H1 (cell line): ENCODE data around the gene LCN2. TPM values are rescaled to one million over a fixed set of nuclear protein-coding genes. Genes with fewer than 3 reads are reported as not detected.

Experiments
- ATF2 ChIP-seq: IDR thresholded peaks from 2 replicates; pipeline ENCODE4 v1.6.1; 2012; ENCODE audit warnings: low read length, inconsistent platforms
- BCL11A ChIP-seq, 2 experiments: IDR thresholded peaks; one replicate each; pipeline ENCODE4 v1.6.1; 2011; ENCODE audit warnings: low read depth in 2 of 2, low read length in 2 of 2, mild to moderate bottlenecking in 2 of 2
- BRCA1 ChIP-seq: IDR thresholded peaks from 2 replicates; pipeline ENCODE4 v1.6.1; 2012; ENCODE audit warnings: low read depth, low read length, improper control_type of control experiment
- CTBP2 ChIP-seq: IDR thresholded peaks from 2 replicates; pipeline ENCODE4 v1.7.0; 2011; ENCODE audit warnings: borderline replicate concordance, mild to moderate bottlenecking, moderate library complexity, mixed read lengths, low read length; ENCODE audit not compliant: insufficient read depth, insufficient read length
- EP300 ChIP-seq, 2 experiments: IDR thresholded peaks; 1 replicate in 1 of 2; 2 replicates in 1 of 2; pipeline ENCODE4 v1.6.1; 2011 to 2012; ENCODE audit warnings: low read depth in 2 of 2, low read length in 2 of 2, mild to moderate bottlenecking in 2 of 2, borderline replicate concordance in 1 of 2, inconsistent platforms in 1 of 2, moderate library complexity in 1 of 2
- EZH2 ChIP-seq: fragments of 200-600 bp; sonication (generic); IDR thresholded peaks from 2 replicates; pipeline ENCODE4 v1.7.1; 2012; ENCODE audit warnings: low read depth, mild to moderate bottlenecking, moderate library complexity, low read length, inconsistent platforms; ENCODE audit not compliant: severe bottlenecking
- GTF2F1 ChIP-seq: IDR thresholded peaks from 2 replicates; pipeline ENCODE4 v1.6.1; 2012; ENCODE audit warnings: low read depth, low read length, improper control_type of control experiment, borderline replicate concordance
- MAFK ChIP-seq: IDR thresholded peaks from 2 replicates; pipeline ENCODE4 v1.6.1; 2012; ENCODE audit warnings: low read depth, mild to moderate bottlenecking, improper control_type of control experiment, low read length
- NRF1 ChIP-seq: IDR thresholded peaks from 2 replicates; pipeline ENCODE4 v1.6.1; 2011; ENCODE audit warnings: mild to moderate bottlenecking, low read depth, low read length, improper control_type of control experiment
- PHF8 ChIP-seq: fragments of 200-600 bp; sonication (generic); conservative IDR thresholded peaks from 2 replicates; pipeline ENCODE4 v1.7.1; 2012; ENCODE audit warnings: low read depth, mild to moderate bottlenecking, inconsistent platforms, low read length, moderate library complexity
- RAD21 ChIP-seq, 2 experiments: IDR thresholded peaks in 1 of 2; conservative IDR thresholded peaks in 1 of 2; 2 replicates each; pipeline ENCODE4 v1.6.1; 2011; ENCODE audit warnings: low read depth in 2 of 2, low read length in 2 of 2, improper control_type of control experiment in 1 of 2, inconsistent platforms in 1 of 2, mild to moderate bottlenecking in 1 of 2, moderate library complexity in 1 of 2
- RBBP5 ChIP-seq: IDR thresholded peaks from 2 replicates; pipeline ENCODE4 v1.7.1; 2012; ENCODE audit warnings: low read depth, mild to moderate bottlenecking, inconsistent platforms, low read length, moderate library complexity, borderline replicate concordance
- RFX5 ChIP-seq: IDR thresholded peaks from 2 replicates; pipeline ENCODE4 v1.6.1; 2011; ENCODE audit warnings: low read depth, low read length, improper control_type of control experiment, borderline replicate concordance
- RNF2 ChIP-seq: fragments of 200-900, 300-1000 bp; sonication (generic); IDR thresholded peaks from 2 replicates; pipeline ENCODE4 v1.7.1; 2016; ENCODE audit warnings: borderline replicate concordance, low read depth, mild to moderate bottlenecking, antibody characterized with exemption, low read length; ENCODE audit not compliant: poor library complexity, severe bottlenecking; ENCODE audit errors: missing control alignments
- SAP30 ChIP-seq: fragments of 300-600 bp; sonication (generic); IDR thresholded peaks from 2 replicates; pipeline ENCODE4 v1.7.1; 2012; ENCODE audit warnings: low read length, moderate library complexity, mild to moderate bottlenecking, inconsistent platforms; ENCODE audit not compliant: insufficient read depth, insufficient replicate concordance
- SIRT6 ChIP-seq: IDR thresholded peaks from one replicate; pipeline ENCODE4 v1.7.1; 2012; ENCODE audit warnings: low read length, inconsistent platforms
- SP1 ChIP-seq: IDR thresholded peaks from 2 replicates; pipeline ENCODE4 v1.6.1; 2011; ENCODE audit warnings: low read depth, low read length
- TAF1 ChIP-seq: IDR thresholded peaks from 2 replicates; pipeline ENCODE4 v1.6.1; 2011; ENCODE audit warnings: mild to moderate bottlenecking, low read depth, low read length
- TAF7 ChIP-seq: optimal IDR thresholded peaks from 2 replicates; pipeline ENCODE3; 2011; ENCODE audit warnings: low read depth, mild to moderate bottlenecking, inconsistent platforms, low read length, moderate library complexity, borderline replicate concordance
- TBP ChIP-seq: IDR thresholded peaks from 2 replicates; pipeline ENCODE4 v1.6.1; 2011; ENCODE audit warnings: low read depth, low read length, improper control_type of control experiment
- TEAD4 ChIP-seq: IDR thresholded peaks from 2 replicates; pipeline ENCODE4 v1.6.1; 2012; ENCODE audit warnings: low read depth, low read length, inconsistent platforms, mixed read lengths
- polyA plus RNA-seq, 7 experiments: library from polyadenylated mRNA; depleted of rRNA in 3 of 7; stranded (reverse) in 5 of 7; unstranded in 2 of 7; fragments of >200 nt in 5 of 7; fragments of 200-250 nt in 2 of 7; gene quantifications; 1 replicate in 5 of 7; 2 replicates in 1 of 7; 4 replicates in 1 of 7; pipeline versions ENCODE4 v1.2.1 to v1.2.3, GENCODE V29; 2011 to 2013; ENCODE audit warnings: missing spikeins in 2 of 7, mixed read lengths in 2 of 7
- total RNA-seq: library from RNA; stranded (reverse); fragmentation: NEBNext Ultra II Directional; extraction: Animal tissue kit (Norgen Biotek cat#: 25700); gene quantifications from 2 replicates; pipeline ENCODE4 v1.2.1, GENCODE V29; 2021

LCN2 gene
- total and polyA plus RNA-seq, 2 of the 8 experiments (the other 6 are each of a cell fraction or from before 2014, with no cell fraction given): 1.1 to 1.6 TPM

- TF ChIP-seq RAD21 (IDR thresholded peaks at IDR 0.05 in 1 of 2, conservative IDR thresholded peaks at IDR 0.05 in 1 of 2; ENCODE audit: low read depth in 2 of 2, low read length in 2 of 2): no peak
- no peak for TF ChIP-seq TAF7
- TF ChIP-seq TBP: peak; percentile 29
- TF ChIP-seq ATF2: no peak
- TF ChIP-seq MAFK: no peak
- no peak for TF ChIP-seq EZH2
- TF ChIP-seq SIRT6: no peak
- TF ChIP-seq GTF2F1: no peak
- 0 out of 2 replicates have a peak, but pooled peaks have one; percentile 40 for TF ChIP-seq RBBP5
- TF ChIP-seq NRF1: no peak
- no peak for TF ChIP-seq EP300 (IDR thresholded peaks at IDR 0.05; ENCODE audit: borderline replicate concordance in 1 of 2, low read depth in 2 of 2, low read length in 2 of 2)
- no peak for TF ChIP-seq BRCA1
- no peak for TF ChIP-seq TEAD4
- no peak for TF ChIP-seq SAP30
- TF ChIP-seq SP1: peak; percentile 51; the same call in 1 of the 2 replicates
- TF ChIP-seq RNF2: no peak
- no peak for TF ChIP-seq CTBP2
- TF ChIP-seq TAF1: peak; percentile 78
- no peak for TF ChIP-seq RFX5
- TF ChIP-seq PHF8: peak; percentile 84
- no peak for TF ChIP-seq BCL11A (IDR thresholded peaks at IDR 0.05; ENCODE audit: low read depth in 2 of 2, low read length in 2 of 2)
Measured at GRCh38 chr9:128159784-128160602, 10.7 kb downstream of the LCN2 start, which contains the start of gene BBLN (continued).
